ENCODE data around the gene KCNH8.
A peak's percentile ranks its signal among the peaks of the same experiment; 100 is the strongest.

Gene KCNH8

GRCh38 chr3:19110335-19110895, 37.9 kb upstream of the KCNH8 start:
- TF ChIP-seq, protein P1, sequence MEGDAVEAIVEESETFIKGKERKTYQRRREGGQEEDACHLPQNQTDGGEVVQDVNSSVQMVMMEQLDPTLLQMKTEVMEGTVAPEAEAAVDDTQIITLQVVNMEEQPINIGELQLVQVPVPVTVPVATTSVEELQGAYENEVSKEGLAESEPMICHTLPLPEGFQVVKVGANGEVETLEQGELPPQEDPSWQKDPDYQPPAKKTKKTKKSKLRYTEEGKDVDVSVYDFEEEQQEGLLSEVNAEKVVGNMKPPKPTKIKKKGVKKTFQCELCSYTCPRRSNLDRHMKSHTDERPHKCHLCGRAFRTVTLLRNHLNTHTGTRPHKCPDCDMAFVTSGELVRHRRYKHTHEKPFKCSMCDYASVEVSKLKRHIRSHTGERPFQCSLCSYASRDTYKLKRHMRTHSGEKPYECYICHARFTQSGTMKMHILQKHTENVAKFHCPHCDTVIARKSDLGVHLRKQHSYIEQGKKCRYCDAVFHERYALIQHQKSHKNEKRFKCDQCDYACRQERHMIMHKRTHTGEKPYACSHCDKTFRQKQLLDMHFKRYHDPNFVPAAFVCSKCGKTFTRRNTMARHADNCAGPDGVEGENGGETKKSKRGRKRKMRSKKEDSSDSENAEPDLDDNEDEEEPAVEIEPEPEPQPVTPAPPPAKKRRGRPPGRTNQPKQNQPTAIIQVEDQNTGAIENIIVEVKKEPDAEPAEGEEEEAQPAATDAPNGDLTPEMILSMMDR (IDR thresholded peaks at IDR 0.05; ENCODE audit: low read length, missing control alignments): no peak
- no peak overlapping the region for H3K4me3 ChIP-seq (replicated peaks; ENCODE audit: low read depth, low read length)
- DNase-seq (ENCODE audit: low read depth): no peak

- TF ChIP-seq, protein P1 (IDR thresholded peaks at IDR 0.05; ENCODE audit: low read length, missing control alignments): no peak
Observed at GRCh38 chr3:19114461-19114860, 33.8 kb upstream of the KCNH8 start.

GRCh38 chr3:19116239-19116638, 32.1 kb upstream of the KCNH8 start:
- no peak for DNase-seq (ENCODE audit: low read depth)
- TF ChIP-seq, protein P1 (IDR thresholded peaks at IDR 0.05; ENCODE audit: low read length, missing control alignments): no peak
- no peak overlapping the region for H3K4me3 ChIP-seq (replicated peaks; ENCODE audit: low read depth, low read length)

More at GRCh38 chr3:19114461-19114860, 33.8 kb upstream of the KCNH8 start:
- no peak overlapping the region for H3K4me3 ChIP-seq (replicated peaks; ENCODE audit: low read depth, low read length)
- DNase-seq (ENCODE audit: low read depth): no peak

DNA sequence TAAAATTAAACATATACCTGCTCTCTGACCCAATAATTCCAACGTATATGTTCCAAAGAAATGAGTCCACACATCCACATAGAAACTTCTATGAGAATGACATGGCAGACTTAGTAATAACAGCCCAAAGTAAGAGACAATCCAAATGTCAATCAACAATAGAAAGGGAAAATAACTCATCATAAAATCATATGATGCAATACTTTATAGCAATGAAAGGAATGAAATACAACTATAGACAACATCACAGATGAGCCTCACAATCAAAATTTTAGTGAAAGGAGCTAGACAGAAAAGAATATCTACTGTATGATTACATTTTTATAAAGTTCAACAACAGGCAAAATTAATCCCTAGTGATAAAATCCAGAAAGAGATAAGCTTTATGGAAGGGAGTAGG, 23.6 kb upstream of the KCNH8 start:
- DNase-seq (ENCODE audit: low read depth): no peak
- TF ChIP-seq, protein P1 (IDR thresholded peaks at IDR 0.05; ENCODE audit: low read length, missing control alignments): no peak
- no peak overlapping the region for H3K4me3 ChIP-seq (replicated peaks; ENCODE audit: low read depth, low read length)

DNA sequence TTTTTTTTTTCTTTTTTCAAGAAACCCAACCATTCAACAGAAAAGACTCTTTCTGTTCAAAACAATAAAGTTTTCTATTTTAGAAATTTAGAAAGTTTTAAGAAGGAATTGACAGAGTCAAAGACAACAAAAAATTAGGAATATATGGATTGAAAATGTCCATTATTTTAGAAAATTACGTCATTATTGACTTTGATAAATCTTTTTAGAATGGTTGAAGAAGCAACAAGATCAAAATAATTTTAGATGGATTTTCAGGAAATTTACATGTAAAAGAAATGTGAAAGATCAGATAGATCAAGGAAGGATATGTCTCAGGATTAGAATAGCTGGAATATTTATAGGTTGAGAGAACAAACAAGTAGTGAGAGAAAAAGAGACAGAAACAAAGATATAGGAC, 8.4 kb upstream of the KCNH8 start:
- DNase-seq (ENCODE audit: low read depth): no peak
- TF ChIP-seq, protein P1 (IDR thresholded peaks at IDR 0.05; ENCODE audit: low read length, missing control alignments): no peak
- no peak overlapping the region for H3K4me3 ChIP-seq (replicated peaks; ENCODE audit: low read depth, low read length)

- peak; percentile 44 for DNase-seq (ENCODE audit: low read depth)
- TF ChIP-seq, protein P1 (IDR thresholded peaks at IDR 0.05; ENCODE audit: low read length, missing control alignments): peak; percentile 34
- peak overlapping the region; percentile 64 for H3K4me3 ChIP-seq (replicated peaks; ENCODE audit: low read depth, low read length)
Observed at GRCh38 chr3:19146685-19147650, 1.3 kb upstream of the KCNH8 start.
